ENCODE results near the gene EMB. TPM values are rescaled to one million over a fixed set of nuclear protein-coding genes. Genes with fewer than 3 reads are reported as not detected.
"Not testable (repeated sequence)": the region's sequence is repeated elsewhere in the genome, so short reads cannot be mapped to it uniquely, and the experiment has no call there.

EMB gene, protein sequence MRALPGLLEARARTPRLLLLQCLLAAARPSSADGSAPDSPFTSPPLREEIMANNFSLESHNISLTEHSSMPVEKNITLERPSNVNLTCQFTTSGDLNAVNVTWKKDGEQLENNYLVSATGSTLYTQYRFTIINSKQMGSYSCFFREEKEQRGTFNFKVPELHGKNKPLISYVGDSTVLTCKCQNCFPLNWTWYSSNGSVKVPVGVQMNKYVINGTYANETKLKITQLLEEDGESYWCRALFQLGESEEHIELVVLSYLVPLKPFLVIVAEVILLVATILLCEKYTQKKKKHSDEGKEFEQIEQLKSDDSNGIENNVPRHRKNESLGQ
- total RNA-seq = 10 to 100 TPM; 45.8 to 46.9 TPM
- polyA plus RNA-seq (ENCODE audit: insufficient read length in 6 of 6) = 1 to 10 TPM; 6.0 to 7.9 (median 7.3) TPM
- long read RNA-seq, donor 1, full-length matches to known transcripts = 4 of 4 reads
- long read RNA-seq, donor 1, partial matches to known transcripts = 0 of 4 reads
- long read RNA-seq, donor 1, other reads (novel, unspliced or antisense) = 0 of 4 reads
- long read RNA-seq, donor 2, full-length matches to known transcripts = 2 of 2 reads
- long read RNA-seq, donor 2, partial matches to known transcripts = 0 of 2 reads
- long read RNA-seq, donor 2, other reads (novel, unspliced or antisense) = 0 of 2 reads
- long read RNA-seq, donor 3, full-length matches to known transcripts = 2 of 2 reads
- long read RNA-seq, donor 3, partial matches to known transcripts = 0 of 2 reads
- long read RNA-seq, donor 3, other reads (novel, unspliced or antisense) = 0 of 2 reads
- long read RNA-seq, donor 4, full-length matches to known transcripts = 3 of 16 reads
- long read RNA-seq, donor 4, partial matches to known transcripts = 12 of 16 reads
- long read RNA-seq, donor 4, other reads (novel, unspliced or antisense) = 1 of 16 reads
- long read RNA-seq, donor 5 = 0 reads
- long read RNA-seq, donor 6, full-length matches to known transcripts = 1 of 1 reads
- long read RNA-seq, donor 6, partial matches to known transcripts = 0 of 1 reads
- long read RNA-seq, donor 6, other reads (novel, unspliced or antisense) = 0 of 1 reads
- long read RNA-seq, donor 7, full-length matches to known transcripts = 1 of 1 reads
- long read RNA-seq, donor 7, partial matches to known transcripts = 0 of 1 reads
- long read RNA-seq, donor 7, other reads (novel, unspliced or antisense) = 0 of 1 reads
- long read RNA-seq, donor 8, full-length matches to known transcripts = 3 of 3 reads
- long read RNA-seq, donor 8, partial matches to known transcripts = 0 of 3 reads
- long read RNA-seq, donor 8, other reads (novel, unspliced or antisense) = 0 of 3 reads
- long read RNA-seq, donor 9 = 0 reads
- long read RNA-seq, donor 10, partial matches to known transcripts = 2 of 3 reads
- long read RNA-seq, donor 10, other reads (novel, unspliced or antisense) = 1 of 3 reads
- long read RNA-seq, donor 11 = 0 reads
- long read RNA-seq, donor 12, full-length matches to known transcripts = 1 of 1 reads
- long read RNA-seq, donor 12, partial matches to known transcripts = 0 of 1 reads
- long read RNA-seq, donor 12, other reads (novel, unspliced or antisense) = 0 of 1 reads

DNA sequence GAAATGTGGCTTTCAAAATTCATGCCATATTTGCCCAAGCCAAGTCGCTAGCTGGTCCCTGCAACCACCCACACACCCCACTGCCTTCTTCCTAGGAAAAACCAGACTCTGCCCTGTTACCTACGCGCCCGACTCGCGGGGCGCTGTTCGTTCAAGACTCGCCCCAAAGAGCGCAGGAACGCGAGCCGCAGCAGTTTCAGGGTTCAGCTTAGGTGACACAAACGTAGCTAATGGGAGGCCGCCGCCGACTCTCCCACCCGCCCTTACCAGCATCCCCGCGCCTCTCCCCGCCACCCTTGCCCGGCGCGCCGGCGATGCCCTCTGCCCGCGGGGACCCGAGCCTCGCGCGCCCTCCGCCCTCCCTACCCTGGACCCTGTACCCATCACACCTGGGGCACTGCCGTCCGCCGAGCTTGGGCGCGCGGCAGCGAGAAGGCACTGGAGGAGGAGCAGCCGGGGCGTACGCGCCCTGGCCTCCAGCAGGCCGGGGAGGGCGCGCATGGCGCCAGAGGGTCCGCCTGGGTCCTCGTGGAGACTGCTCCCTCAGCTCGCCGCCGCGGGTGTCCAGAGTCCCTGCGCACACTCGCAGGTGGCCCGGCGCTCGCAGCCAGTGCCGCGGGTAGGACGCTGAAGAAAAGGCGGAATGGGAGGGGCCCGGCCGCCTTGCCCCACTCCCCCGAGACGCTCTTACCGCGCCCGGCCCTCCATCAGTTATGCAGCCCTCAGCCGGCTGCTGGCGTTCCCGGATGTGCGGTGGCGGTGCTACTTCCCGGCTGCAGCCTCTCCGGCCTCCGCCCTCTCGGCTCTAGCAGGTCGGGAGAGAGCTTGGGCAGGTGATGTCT is at the start of gene EMB:
Gene EMB (minus strand): TSS at position 638 of the 842 bp plus-strand sequence. CDS start 137 bp downstream, at position 501.
- DNase-seq = peak; percentile 12 to 96 (median 60)
- intact Hi-C loops (cut with DNase I) = no loop called here
- peak within 1 kb of the TSS; percentile 55 to 72 for H3K4me3 ChIP-seq

DNA sequence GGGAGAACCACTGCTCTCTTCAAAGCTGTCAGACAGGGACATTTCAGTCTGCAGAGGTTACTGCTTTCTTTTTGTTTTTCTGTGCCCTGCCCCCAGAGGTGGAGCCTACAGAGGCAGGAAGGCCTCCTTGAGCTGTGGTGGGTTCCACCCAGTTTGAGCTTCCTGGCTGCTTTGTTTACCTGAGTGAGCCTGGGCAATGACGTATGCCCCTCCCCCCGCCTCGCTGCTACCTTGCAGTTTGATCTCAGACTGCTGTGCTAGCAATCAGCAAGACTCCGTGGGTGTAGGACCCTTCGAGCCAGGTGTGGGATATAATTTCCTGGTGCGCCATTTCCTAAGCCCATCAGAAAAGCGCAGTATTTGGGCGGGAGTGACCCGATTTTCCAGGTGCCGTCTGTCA is 48.4 kb upstream of the EMB start:
- intact Hi-C loops (cut with DNase I); H3K9me3 ChIP-seq; H3K36me3 ChIP-seq; H3K27ac ChIP-seq; H3K4me3 ChIP-seq; ATAC-seq; H3K27me3 ChIP-seq; H3K4me1 ChIP-seq: not testable (repeated sequence)
- DNase-seq = peak in 1 of 4 donors; percentile 33

More for the DNA sequence above, at the start of gene EMB:
- H3K27ac ChIP-seq = peak within 1 kb of the TSS; percentile 75 to 95
- peaks cover 0 to 49% of the 10 kb centered on the region in 2 donors for H3K4me1 ChIP-seq
- no peaks in the 10 kb centered on the region for H3K36me3 ChIP-seq
- H3K9me3 ChIP-seq = no peaks in the 10 kb centered on the region
- TF ChIP-seq, protein P1, sequence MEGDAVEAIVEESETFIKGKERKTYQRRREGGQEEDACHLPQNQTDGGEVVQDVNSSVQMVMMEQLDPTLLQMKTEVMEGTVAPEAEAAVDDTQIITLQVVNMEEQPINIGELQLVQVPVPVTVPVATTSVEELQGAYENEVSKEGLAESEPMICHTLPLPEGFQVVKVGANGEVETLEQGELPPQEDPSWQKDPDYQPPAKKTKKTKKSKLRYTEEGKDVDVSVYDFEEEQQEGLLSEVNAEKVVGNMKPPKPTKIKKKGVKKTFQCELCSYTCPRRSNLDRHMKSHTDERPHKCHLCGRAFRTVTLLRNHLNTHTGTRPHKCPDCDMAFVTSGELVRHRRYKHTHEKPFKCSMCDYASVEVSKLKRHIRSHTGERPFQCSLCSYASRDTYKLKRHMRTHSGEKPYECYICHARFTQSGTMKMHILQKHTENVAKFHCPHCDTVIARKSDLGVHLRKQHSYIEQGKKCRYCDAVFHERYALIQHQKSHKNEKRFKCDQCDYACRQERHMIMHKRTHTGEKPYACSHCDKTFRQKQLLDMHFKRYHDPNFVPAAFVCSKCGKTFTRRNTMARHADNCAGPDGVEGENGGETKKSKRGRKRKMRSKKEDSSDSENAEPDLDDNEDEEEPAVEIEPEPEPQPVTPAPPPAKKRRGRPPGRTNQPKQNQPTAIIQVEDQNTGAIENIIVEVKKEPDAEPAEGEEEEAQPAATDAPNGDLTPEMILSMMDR (IDR thresholded peaks at IDR 0.05) = no peak
- H3K27me3 ChIP-seq = peaks cover 0 to 14% of the 10 kb centered on the region in 2 donors
- ATAC-seq = peak; percentile 94

DNA sequence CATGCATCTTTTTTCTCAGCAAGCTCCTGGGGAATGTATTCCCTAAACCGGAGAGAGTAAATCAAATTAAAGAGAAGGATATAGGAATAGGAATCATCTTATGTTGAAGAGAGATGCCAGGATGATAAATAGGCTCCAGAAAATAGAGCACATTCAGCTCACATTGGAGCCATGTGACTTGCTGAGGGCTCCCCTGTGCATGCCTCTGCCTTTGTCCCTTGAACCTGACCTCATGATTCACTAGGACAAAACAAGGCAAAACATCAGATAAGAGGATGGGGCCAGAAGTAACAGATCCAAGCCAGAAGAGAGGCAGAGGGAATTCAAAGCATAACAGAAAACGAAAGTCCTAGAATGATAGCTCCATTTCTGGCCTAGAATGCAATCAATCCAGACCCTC is 37.7 kb upstream of the EMB start:
- H3K4me1 ChIP-seq; H3K27me3 ChIP-seq; intact Hi-C loops (cut with DNase I); H3K36me3 ChIP-seq; H3K27ac ChIP-seq; H3K9me3 ChIP-seq; ATAC-seq; DNase-seq; H3K4me3 ChIP-seq: not testable (repeated sequence)

DNA sequence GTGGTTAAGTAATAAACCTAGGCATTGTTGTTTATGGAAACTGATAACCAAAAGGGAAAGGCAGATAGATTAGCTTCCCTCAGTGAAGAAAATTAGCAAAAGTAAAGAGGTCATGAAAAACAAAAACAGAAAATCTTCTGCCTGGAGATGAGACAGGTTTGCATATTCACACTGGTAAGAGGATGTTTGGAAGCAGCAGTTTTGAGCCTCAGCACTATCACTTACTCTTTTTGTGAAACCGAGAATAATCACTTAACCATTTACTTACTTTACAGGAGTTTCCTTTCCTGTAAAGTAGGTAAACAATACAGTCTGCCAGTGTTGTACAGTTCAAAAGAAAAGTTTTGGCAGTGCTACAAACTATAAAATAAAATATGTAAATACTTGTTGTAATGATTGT is 35.5 kb upstream of the EMB start:
- H3K27me3 ChIP-seq = no peaks in the 10 kb centered on the region
- no peaks in the 10 kb centered on the region for H3K4me1 ChIP-seq
- no peak for DNase-seq
- H3K36me3 ChIP-seq = no peaks in the 10 kb centered on the region
- intact Hi-C loops (cut with DNase I) = no loop called here
- TF ChIP-seq, protein P1 (IDR thresholded peaks at IDR 0.05) = no peak
- no peaks in the 10 kb centered on the region for H3K9me3 ChIP-seq
- no peak for ATAC-seq
- H3K27ac ChIP-seq = no peak overlapping the region
- no peak overlapping the region for H3K4me3 ChIP-seq

DNA sequence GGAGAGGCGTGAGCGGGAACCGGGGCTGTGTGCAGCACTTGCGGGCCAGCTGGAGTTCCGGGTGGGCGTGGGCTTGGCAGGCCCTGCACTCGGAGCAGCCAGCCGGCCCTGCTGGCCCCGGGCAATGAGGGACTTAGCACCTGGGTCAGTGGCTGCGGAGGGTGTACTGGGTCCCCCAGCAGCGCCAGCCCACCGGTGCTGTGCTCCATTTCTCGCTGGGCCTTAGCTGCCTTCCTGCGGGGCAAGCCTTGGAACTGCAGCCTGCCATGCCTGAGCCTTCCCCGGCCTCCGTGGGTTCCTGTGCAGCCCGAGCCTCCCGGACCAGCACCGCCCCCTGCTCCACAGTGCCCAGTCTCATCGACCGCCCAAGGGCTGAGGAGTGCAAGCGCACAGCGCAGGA is 23.9 kb upstream of the EMB start:
- intact Hi-C loops (cut with DNase I); ATAC-seq: not testable (repeated sequence)

More for the DNA sequence above, 23.9 kb upstream of the EMB start:
- not testable (repeated sequence) for H3K4me3 ChIP-seq, H3K4me1 ChIP-seq, H3K27me3 ChIP-seq, H3K27ac ChIP-seq, H3K9me3 ChIP-seq, H3K36me3 ChIP-seq
- peak in 1 of 4 donors; percentile 61 for DNase-seq

Data from left lung (tissue), 14 donors.